SHP77 treated with DMSO at 0.1 percent for 48 hours (cell line): ENCODE measurements around the gene SLC24A3.
"Not testable (repeated sequence)": the region's sequence is repeated elsewhere in the genome, so short reads cannot be mapped to it uniquely, and the experiment has no call there.

Experiments used
- DNase-seq: peaks from one replicate; lab custom pipeline; 2025; lab: John Stamatoyannopoulos, UW

Gene SLC24A3

GRCh38 chr20:19633985-19634384, 421.5 kb downstream of the SLC24A3 start:
- DNase-seq = no peak

GRCh38 chr20:19639471-19640045, 427.1 kb downstream of the SLC24A3 start:
- DNase-seq = not testable (repeated sequence)

GRCh38 chr20:19642860-19643259, 430.4 kb downstream of the SLC24A3 start:
- no peak for DNase-seq

- DNase-seq = no peak
These were observed 431.6 kb downstream of the SLC24A3 start for GRCh38 chr20:19644085-19644484.

- DNase-seq = no peak
These were observed 434.5 kb downstream of the SLC24A3 start for GRCh38 chr20:19646963-19647362.

- DNase-seq = no peak
These were observed 435.6 kb downstream of the SLC24A3 start for GRCh38 chr20:19648024-19648423.

GRCh38 chr20:19649041-19649440, 436.6 kb downstream of the SLC24A3 start:
- DNase-seq = no peak

GRCh38 chr20:19652591-19653026, 440.2 kb downstream of the SLC24A3 start:
- DNase-seq = no peak

GRCh38 chr20:19653327-19653726, 440.9 kb downstream of the SLC24A3 start:
- DNase-seq = no peak

GRCh38 chr20:19654921-19655320, 442.5 kb downstream of the SLC24A3 start:
- no peak for DNase-seq

- no peak for DNase-seq
These were observed 445.7 kb downstream of the SLC24A3 start for GRCh38 chr20:19658137-19658536.

GRCh38 chr20:19659448-19659847, 447.0 kb downstream of the SLC24A3 start:
- no peak for DNase-seq

GRCh38 chr20:19660808-19661378, 448.5 kb downstream of the SLC24A3 start:
- DNase-seq = no peak

GRCh38 chr20:19661717-19662636, 449.5 kb downstream of the SLC24A3 start:
- DNase-seq = peak; percentile 26

- DNase-seq = no peak
These were observed 450.2 kb downstream of the SLC24A3 start for GRCh38 chr20:19662637-19662995.

- DNase-seq = no peak
These were observed 456.0 kb downstream of the SLC24A3 start for GRCh38 chr20:19668418-19668817.

- no peak for DNase-seq
These were observed 458.4 kb downstream of the SLC24A3 start for GRCh38 chr20:19670829-19671228.

- DNase-seq = no peak
These were observed 458.9 kb downstream of the SLC24A3 start for GRCh38 chr20:19671374-19671773.

GRCh38 chr20:19672498-19672897, 460.1 kb downstream of the SLC24A3 start:
- DNase-seq = no peak

GRCh38 chr20:19673575-19673974, 461.1 kb downstream of the SLC24A3 start:
- no peak for DNase-seq

- DNase-seq = no peak
These were observed 463.8 kb downstream of the SLC24A3 start for GRCh38 chr20:19676202-19676601.

- DNase-seq = no peak
These were observed 464.9 kb downstream of the SLC24A3 start for GRCh38 chr20:19677336-19677735.

GRCh38 chr20:19678591-19678990, 466.1 kb downstream of the SLC24A3 start:
- DNase-seq = not testable (repeated sequence)
